PC-3 (cell line): ENCODE data around the gene FOXD4L1.
"Not testable (repeated sequence)": the region's sequence is repeated elsewhere in the genome, so short reads cannot be mapped to it uniquely, and the experiment has no call there.

Experiments used
- CTCF ChIP-seq: fragments of 300-600 bp; sonication (generic); conservative IDR thresholded peaks from 2 replicates; pipeline ENCODE4 v1.5.1; 2017; ENCODE audit warnings: antibody characterized with exemption, low read depth, mild to moderate bottlenecking, low read length
- EZH2 ChIP-seq: fragments of 300-600 bp; sonication (generic); IDR thresholded peaks from one replicate; pipeline ENCODE4 v1.6.1; 2017; ENCODE audit warnings: antibody characterized with exemption, mild to moderate bottlenecking, low read length; ENCODE audit not compliant: unreplicated experiment
- EZH2phosphoT487 ChIP-seq: fragments of 300-600 bp; sonication (generic); IDR thresholded peaks from 2 replicates; pipeline ENCODE4 v1.6.1; 2018; ENCODE audit warnings: mild to moderate bottlenecking, antibody characterized with exemption, low read length, borderline replicate concordance

GRCh38 chr2:113528126-113528525 lies 29.7 kb downstream of the FOXD4L1 start:
- TF ChIP-seq CTCF, EZH2, EZH2phosphoT487: not testable (repeated sequence)
